Left kidney (tissue), 2 donors: ENCODE data around the gene GLP1R. TPM values are rescaled to one million over a fixed set of nuclear protein-coding genes. Genes with fewer than 3 reads are reported as not detected.
A peak's percentile ranks its signal among the peaks of the same experiment; 100 is the strongest.
"Not testable (repeated sequence)": the region's sequence is repeated elsewhere in the genome, so short reads cannot be mapped to it uniquely, and the experiment has no call there.

Source experiments
- DNase-seq: peaks from one replicate; pipeline ENCODE4 v3.0.0-alpha.2; 2013
- polyA plus RNA-seq: library from polyadenylated mRNA; unstranded; fragments of 120-200 nt; gene quantifications from one replicate; pipeline ENCODE4 v1.2.1, GENCODE V29; 2013; ENCODE audit not compliant: insufficient read length

GLP1R gene
- polyA plus RNA-seq, 1 donor, result 1.3 TPM

DNA sequence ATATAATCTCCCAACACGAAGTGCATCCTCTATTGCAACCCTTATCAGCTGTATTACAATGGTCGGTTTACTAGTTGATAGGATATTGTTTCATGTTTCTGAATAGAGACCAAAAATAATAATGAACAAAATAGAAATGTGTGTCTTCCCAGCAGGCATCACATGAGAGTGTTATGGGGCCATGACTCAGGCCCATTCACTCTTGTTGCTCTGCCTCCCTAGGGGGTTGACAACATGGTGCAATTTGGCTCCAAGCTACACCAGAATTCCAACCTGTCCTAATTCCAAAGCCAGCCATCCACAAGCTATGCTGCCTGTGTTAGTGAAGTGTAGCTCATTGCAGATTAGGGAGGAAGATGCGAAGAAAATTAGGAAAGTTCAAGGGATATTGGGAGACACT is 79.5 kb downstream of the GLP1R start:
- DNase-seq, result no peak

DNA sequence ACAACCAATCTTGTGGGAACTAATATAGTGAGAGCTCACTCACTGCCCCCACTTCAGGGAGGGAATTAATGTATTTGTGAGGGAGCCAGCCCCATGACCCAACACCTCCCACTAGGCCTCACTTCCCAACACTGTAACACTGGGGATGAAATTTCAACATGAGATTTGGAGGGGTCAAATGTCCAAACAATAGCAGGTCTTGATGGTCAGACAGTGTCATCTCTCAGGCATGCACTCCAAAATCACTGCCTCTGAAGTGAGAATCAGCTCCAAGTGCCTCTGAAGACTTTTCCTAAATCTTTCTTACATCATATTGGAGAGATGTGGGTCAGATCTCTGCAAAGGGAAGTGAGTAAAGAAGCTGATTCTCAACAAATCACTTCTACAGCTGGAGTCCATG is 80.3 kb downstream of the GLP1R start:
- no peak for DNase-seq

DNA sequence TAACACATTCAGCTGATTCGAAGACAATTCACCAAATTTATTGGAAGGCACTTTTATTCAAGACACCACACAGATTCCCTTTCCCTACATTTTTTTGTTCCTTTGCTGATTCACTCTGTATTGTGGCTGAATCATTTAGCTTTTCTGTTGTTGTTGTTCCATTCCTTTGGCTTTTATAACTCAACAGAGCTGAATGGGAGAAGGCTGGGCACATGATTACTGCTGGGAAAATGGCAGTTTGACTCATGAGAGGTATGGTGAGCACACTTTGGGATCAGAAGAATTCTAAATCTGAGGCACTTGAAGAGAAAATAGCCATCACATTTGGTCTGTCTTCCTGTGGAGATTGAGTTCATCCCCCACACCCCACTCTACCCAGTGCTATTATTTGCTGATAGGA is 82.1 kb downstream of the GLP1R start:
- no peak for DNase-seq

- DNase-seq, result not testable (repeated sequence)
These were observed 86.2 kb downstream of the GLP1R start for GRCh38 chr6:39134761-39135160.

GRCh38 chr6:39136207-39136606 is 87.6 kb downstream of the GLP1R start:
- DNase-seq, result not testable (repeated sequence)

DNA sequence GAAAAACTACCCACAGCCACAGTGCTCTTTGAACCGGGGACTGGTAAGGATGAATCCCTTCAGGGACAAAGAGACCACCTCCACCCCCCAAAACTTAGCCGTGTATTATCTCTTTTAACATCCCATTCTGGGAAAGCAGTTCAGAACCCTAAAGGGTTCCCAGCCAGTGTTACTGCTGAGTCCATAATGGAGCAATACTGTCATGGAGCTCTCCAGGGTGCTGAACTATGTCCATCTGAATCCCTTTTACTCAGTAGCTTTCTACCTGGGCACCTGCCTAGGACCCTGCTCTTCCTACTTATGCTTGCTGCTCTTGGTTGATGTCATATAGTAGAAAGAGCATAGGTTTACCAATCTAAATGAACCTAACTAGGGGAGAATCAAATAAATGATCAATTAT is 88.7 kb downstream of the GLP1R start:
- DNase-seq, result peak; percentile 85

Other genes with a start within 250 kb of the GLP1R start
- 20.9 TPM for gene SAYSD1, start 66.4 kb downstream of the GLP1R start, polyA plus RNA-seq
- 9.6 TPM for gene KCNK5, start 180.7 kb downstream of the GLP1R start, polyA plus RNA-seq